Testis (tissue), 3 donors: Measurements from ENCODE around the gene SCN4B. TPM values are rescaled to one million over a fixed set of nuclear protein-coding genes. Genes with fewer than 3 reads are reported as not detected.

Experiments
- DNase-seq: peaks from one replicate; pipeline ENCODE4 v3.0.0-alpha.2; 2019
- H3K27ac ChIP-seq, 2 donors: fragments of 200-600 bp; sonication (generic); one replicate each; pipeline ENCODE4 v1.5.1; 2019
- H3K27me3 ChIP-seq: fragments of 200-600 bp; sonication (generic); one replicate; pipeline ENCODE4 v1.5.1; 2019
- H3K36me3 ChIP-seq: fragments of 200-600 bp; sonication (generic); one replicate; pipeline ENCODE4 v1.5.1; 2017; ENCODE audit warnings: low read depth; ENCODE audit errors: missing control alignments
- H3K4me1 ChIP-seq: fragments of 200-600 bp; sonication (generic); one replicate; pipeline ENCODE4 v1.5.1; 2019
- H3K4me3 ChIP-seq, 2 donors: fragments of 200-600 bp; sonication (generic); one replicate each; pipeline ENCODE4 v1.5.1; 2017 to 2019
- H3K9me3 ChIP-seq: fragments of 200-600 bp; sonication (generic); one replicate; pipeline ENCODE4 v1.5.1; 2017
- POLR2A ChIP-seq: fragments of 450-650 bp; IDR thresholded peaks from one replicate; pipeline ENCODE4 v1.6.1; 2017; ENCODE audit warnings: antibody characterized with exemption, mild to moderate bottlenecking, moderate library complexity
- WGBS, 2 donors: methylation state at CpG; one replicate each; pipeline ENCODE4 v1.1.5; 2018; 5-methylcytosine and 5-hydroxymethylcytosine counted together
- intact Hi-C: fragments of 100-400 bp; cut with DNase I; formaldehyde crosslinking; loops from one replicate; pipeline ENCODE4 v1.15.1; 2023; ENCODE audit warnings: low total_unique reads
- polyA plus RNA-seq: library from polyadenylated mRNA; stranded (reverse); fragments of 350-450 nt; fragmentation: Illumina TruSeq; extraction: RNeasy Lipid Tissue Mini Kit (QIAGEN cat#74804); gene quantifications from one replicate; pipeline ENCODE4 v1.2.3, GENCODE V29; 2014; ENCODE audit warnings: low read depth, low replicate concordance; ENCODE audit not compliant: insufficient read depth
- total RNA-seq, 2 donors: library from RNA; depleted of rRNA; stranded (reverse); fragments of >200 nt; gene quantifications; one replicate each; pipeline ENCODE4 v1.2.3, GENCODE V29; 2016
- TF ChIP-seq, protein P1 (sequence below), 3 experiments: fragments of 450-650 bp in 2 of 3; fragments of 200-600 bp in 1 of 3; sonication (generic) in 1 of 3; IDR thresholded peaks; one replicate each; pipeline ENCODE4 v1.5.1; 2016 to 2019; ENCODE audit warnings: antibody characterized with exemption in 3 of 3, mild to moderate bottlenecking in 2 of 3, moderate library complexity in 1 of 3

Gene SCN4B
- total and polyA plus RNA-seq, 3 donors from 2014 or later = 1.9 to 4.9 (median 2.0) TPM

GRCh38 chr11:118092907-118093571 lies 59.6 kb downstream of the SCN4B start:
- TF ChIP-seq, protein P1, sequence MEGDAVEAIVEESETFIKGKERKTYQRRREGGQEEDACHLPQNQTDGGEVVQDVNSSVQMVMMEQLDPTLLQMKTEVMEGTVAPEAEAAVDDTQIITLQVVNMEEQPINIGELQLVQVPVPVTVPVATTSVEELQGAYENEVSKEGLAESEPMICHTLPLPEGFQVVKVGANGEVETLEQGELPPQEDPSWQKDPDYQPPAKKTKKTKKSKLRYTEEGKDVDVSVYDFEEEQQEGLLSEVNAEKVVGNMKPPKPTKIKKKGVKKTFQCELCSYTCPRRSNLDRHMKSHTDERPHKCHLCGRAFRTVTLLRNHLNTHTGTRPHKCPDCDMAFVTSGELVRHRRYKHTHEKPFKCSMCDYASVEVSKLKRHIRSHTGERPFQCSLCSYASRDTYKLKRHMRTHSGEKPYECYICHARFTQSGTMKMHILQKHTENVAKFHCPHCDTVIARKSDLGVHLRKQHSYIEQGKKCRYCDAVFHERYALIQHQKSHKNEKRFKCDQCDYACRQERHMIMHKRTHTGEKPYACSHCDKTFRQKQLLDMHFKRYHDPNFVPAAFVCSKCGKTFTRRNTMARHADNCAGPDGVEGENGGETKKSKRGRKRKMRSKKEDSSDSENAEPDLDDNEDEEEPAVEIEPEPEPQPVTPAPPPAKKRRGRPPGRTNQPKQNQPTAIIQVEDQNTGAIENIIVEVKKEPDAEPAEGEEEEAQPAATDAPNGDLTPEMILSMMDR (IDR thresholded peaks at IDR 0.05) = no peak
- no peak for TF ChIP-seq POLR2A
- H3K4me3 ChIP-seq = no peak overlapping the region
- no peaks in the 10 kb centered on the region for H3K27me3 ChIP-seq
- H3K27ac ChIP-seq = no peak overlapping the region
- no peaks in the 10 kb centered on the region for H3K36me3 ChIP-seq
- 75 to 82% methylated on average over 7 to 8 of the region's 8 CpGs for whole genome bisulfite sequencing, 2 donors
- intact Hi-C loops = no loop called here
- no peak for DNase-seq
- H3K9me3 ChIP-seq = no peaks in the 10 kb centered on the region
- no peaks in the 10 kb centered on the region for H3K4me1 ChIP-seq

- H3K27ac ChIP-seq = no peak overlapping the region
- H3K4me3 ChIP-seq = no peak overlapping the region
- no peak for DNase-seq
- no peaks in the 10 kb centered on the region for H3K36me3 ChIP-seq
- intact Hi-C loops = no loop called here
- H3K4me1 ChIP-seq = no peaks in the 10 kb centered on the region
- 69 to 75% methylated on average over 6 of the region's 6 CpGs for WGBS, 2 donors
- H3K27me3 ChIP-seq = no peaks in the 10 kb centered on the region
- no peak for TF ChIP-seq POLR2A
- TF ChIP-seq, protein P1 (IDR thresholded peaks at IDR 0.05) = no peak
- H3K9me3 ChIP-seq = no peaks in the 10 kb centered on the region
Observed at GRCh38 chr11:118091690-118092089, 60.9 kb downstream of the SCN4B start.

- no peak overlapping the region for H3K4me3 ChIP-seq
- H3K27ac ChIP-seq = no peak overlapping the region
- H3K4me1 ChIP-seq = no peaks in the 10 kb centered on the region
- no peaks in the 10 kb centered on the region for H3K27me3 ChIP-seq
- no peaks in the 10 kb centered on the region for H3K9me3 ChIP-seq
- intact Hi-C loops = no loop called here
- no peak for DNase-seq
- TF ChIP-seq, protein P1 (IDR thresholded peaks at IDR 0.05) = no peak
- TF ChIP-seq POLR2A = no peak
- 83 to 88% methylated on average over 7 of the region's 7 CpGs for WGBS, 2 donors
- H3K36me3 ChIP-seq = no peaks in the 10 kb centered on the region
Observed at GRCh38 chr11:118090545-118091162, 62.0 kb downstream of the SCN4B start.

DNA sequence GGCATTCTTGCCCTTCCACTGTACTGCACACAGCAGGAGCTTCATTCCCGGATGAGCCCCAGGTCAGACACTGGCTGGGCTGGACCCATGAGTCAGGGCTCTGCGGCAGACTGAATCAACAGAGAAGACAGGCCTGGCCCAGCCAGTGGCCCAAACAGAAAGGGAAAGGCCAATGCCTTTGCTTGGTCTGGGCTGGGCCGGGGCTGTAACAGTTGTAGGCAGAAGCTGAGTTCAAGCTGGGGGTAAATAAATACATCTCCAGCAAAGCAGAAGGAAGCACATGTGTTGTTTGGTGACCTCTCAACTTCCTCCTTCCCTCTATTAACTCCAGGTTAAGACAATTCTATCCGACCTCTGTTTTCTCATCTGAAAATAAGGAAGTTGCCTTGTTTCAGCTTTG lies 64.1 kb downstream of the SCN4B start:
- Histone ChIP-seq H3K4me3 (no peak overlapping the region), H3K36me3 (no peaks in the 10 kb centered on the region), H3K9me3 (no peaks in the 10 kb centered on the region), H3K27me3 (no peaks in the 10 kb centered on the region), H3K4me1 (peaks cover 8% of the 10 kb centered on the region), H3K27ac (no peak overlapping the region)
- 76 to 81% methylated on average over 4 of the region's 4 CpGs for WGBS, 2 donors
- no peak for DNase-seq
- intact Hi-C loops = no loop called here
- TF ChIP-seq POLR2A = no peak
- TF ChIP-seq, protein P1 (IDR thresholded peaks at IDR 0.05) = no peak

GRCh38 chr11:118087931-118088330 lies 64.7 kb downstream of the SCN4B start:
- Histone ChIP-seq H3K36me3 (no peaks in the 10 kb centered on the region), H3K4me3 (no peak overlapping the region), H3K9me3 (no peaks in the 10 kb centered on the region), H3K27ac (no peak overlapping the region), H3K4me1 (peaks cover 8% of the 10 kb centered on the region), H3K27me3 (no peaks in the 10 kb centered on the region)
- no peak for DNase-seq
- TF ChIP-seq, protein P1 (IDR thresholded peaks at IDR 0.05) = no peak
- no peak for TF ChIP-seq POLR2A
- 93 to 95% methylated on average over 6 of the region's 6 CpGs for WGBS, 2 donors
- intact Hi-C loops = no loop called here
